ENCODE results near the gene CYLD.

DNA sequence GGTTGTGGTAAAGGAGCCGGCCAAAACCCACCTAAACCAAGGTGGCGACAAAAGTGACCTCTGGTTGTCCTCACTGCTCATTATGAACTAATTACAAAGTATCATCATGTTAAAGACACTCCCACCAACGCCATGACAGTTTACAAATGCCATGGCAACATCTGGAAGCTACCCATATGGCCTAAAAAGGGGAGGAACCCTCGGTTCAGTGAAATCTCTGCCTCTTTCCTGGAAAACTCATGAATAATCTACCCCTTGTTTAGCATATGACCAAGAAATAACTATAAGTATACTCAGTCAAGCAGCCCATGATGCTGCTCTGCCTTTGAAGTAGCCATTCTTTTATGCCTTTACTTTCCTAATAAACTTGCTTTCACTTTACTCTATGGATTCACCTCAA is 72.2 kb downstream of the CYLD start:
- TF ChIP-seq, protein P1, sequence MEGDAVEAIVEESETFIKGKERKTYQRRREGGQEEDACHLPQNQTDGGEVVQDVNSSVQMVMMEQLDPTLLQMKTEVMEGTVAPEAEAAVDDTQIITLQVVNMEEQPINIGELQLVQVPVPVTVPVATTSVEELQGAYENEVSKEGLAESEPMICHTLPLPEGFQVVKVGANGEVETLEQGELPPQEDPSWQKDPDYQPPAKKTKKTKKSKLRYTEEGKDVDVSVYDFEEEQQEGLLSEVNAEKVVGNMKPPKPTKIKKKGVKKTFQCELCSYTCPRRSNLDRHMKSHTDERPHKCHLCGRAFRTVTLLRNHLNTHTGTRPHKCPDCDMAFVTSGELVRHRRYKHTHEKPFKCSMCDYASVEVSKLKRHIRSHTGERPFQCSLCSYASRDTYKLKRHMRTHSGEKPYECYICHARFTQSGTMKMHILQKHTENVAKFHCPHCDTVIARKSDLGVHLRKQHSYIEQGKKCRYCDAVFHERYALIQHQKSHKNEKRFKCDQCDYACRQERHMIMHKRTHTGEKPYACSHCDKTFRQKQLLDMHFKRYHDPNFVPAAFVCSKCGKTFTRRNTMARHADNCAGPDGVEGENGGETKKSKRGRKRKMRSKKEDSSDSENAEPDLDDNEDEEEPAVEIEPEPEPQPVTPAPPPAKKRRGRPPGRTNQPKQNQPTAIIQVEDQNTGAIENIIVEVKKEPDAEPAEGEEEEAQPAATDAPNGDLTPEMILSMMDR (IDR thresholded peaks at IDR 0.05; ENCODE audit: low read length), result no peak
- TF ChIP-seq EZH2 (IDR thresholded peaks at IDR 0.05; ENCODE audit: borderline replicate concordance, low read length), result no peak
